Esophagus (tissue), 2 donors: Measurements from ENCODE around the gene PCNT. TPM values are rescaled to one million over a fixed set of nuclear protein-coding genes. Genes with fewer than 3 reads are reported as not detected.
"Not testable (repeated sequence)": the region's sequence is repeated elsewhere in the genome, so short reads cannot be mapped to it uniquely, and the experiment has no call there.

ENCODE experiments used
- H3K27ac ChIP-seq, 2 donors: one replicate each; pipeline ENCODE4 v1.5.1; 2013; ENCODE audit warnings: low read depth in 2 of 2, mild to moderate bottlenecking in 2 of 2, inconsistent platforms in 1 of 2, low read length in 1 of 2, moderate library complexity in 1 of 2
- H3K27me3 ChIP-seq, 2 donors: one replicate each; pipeline ENCODE4 v1.6.1; 2013; ENCODE audit warnings: low read length in 2 of 2, control low read depth in 1 of 2, mild to moderate bottlenecking in 1 of 2; ENCODE audit not compliant: insufficient read depth in 2 of 2, control insufficient read depth in 1 of 2
- H3K36me3 ChIP-seq, 2 donors: one replicate each; pipeline ENCODE4 v1.6.1; 2013; ENCODE audit warnings: low read length in 1 of 2; ENCODE audit not compliant: control insufficient read depth in 2 of 2, insufficient read depth in 2 of 2
- H3K4me1 ChIP-seq, 2 donors: one replicate each; pipeline ENCODE4 v1.6.1; 2013; ENCODE audit warnings: low read length in 1 of 2; ENCODE audit not compliant: control insufficient read depth in 2 of 2, insufficient read depth in 2 of 2
- H3K4me3 ChIP-seq, 2 donors: one replicate each; pipeline ENCODE4 v1.5.1; 2013; ENCODE audit warnings: low read length in 2 of 2, mild to moderate bottlenecking in 2 of 2, low read depth in 1 of 2, moderate library complexity in 1 of 2
- H3K9me3 ChIP-seq, 2 donors: one replicate each; pipeline ENCODE4 v1.6.1; 2013; ENCODE audit warnings: mild to moderate bottlenecking in 2 of 2, low read depth in 1 of 2, low read length in 1 of 2, moderate library complexity in 1 of 2; ENCODE audit not compliant: control insufficient read depth in 2 of 2, insufficient read depth in 1 of 2
- WGBS, 2 donors: extraction: QIAGEN DNeasy Blood & Tissue Kit; methylation state at CpG; one replicate each; pipeline ENCODE4 v1.1.7; 2013; 5-methylcytosine and 5-hydroxymethylcytosine counted together
- polyA plus RNA-seq, 2 donors: library from polyadenylated mRNA; stranded (reverse); fragments of 200-250 nt; gene quantifications; one replicate each; pipeline ENCODE4 v1.2.3, GENCODE V29; 2013
- donor health status: healthy with polysubstance abuse.
- donor health status: Bipolar disorder and iron deficiency.

Gene PCNT
- polyA plus RNA-seq, 2 donors, result 14.1 to 14.9 TPM

DNA sequence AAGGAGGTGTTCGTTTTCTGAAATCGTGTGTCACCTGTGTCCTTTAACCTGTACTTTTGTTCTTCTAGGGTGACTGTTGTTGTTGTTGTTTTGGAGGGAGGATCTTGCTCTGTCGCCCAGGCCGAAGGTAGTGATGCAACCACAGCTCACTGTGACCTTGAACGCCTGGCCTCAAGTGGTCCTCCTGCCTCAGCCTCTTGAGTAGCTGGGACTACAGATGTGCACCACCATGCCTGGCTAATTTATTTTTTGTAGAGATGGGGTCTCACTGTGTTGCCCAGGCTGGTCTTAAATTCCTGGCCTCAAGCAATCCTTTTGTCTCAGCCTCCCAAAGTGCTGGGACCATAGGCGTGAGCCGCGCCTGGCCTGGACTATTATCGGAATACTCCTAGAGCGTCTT, 49.0 kb downstream of the PCNT start:
- not testable (repeated sequence) for H3K4me1 ChIP-seq, H3K9me3 ChIP-seq, H3K27me3 ChIP-seq, H3K27ac ChIP-seq, H3K4me3 ChIP-seq
- peaks cover 9 to 21% of the 10 kb centered on the region in 2 donors for H3K36me3 ChIP-seq
- WGBS, 2 donors, result 92 to 94% methylated on average over 10 of the region's 10 CpGs

DNA sequence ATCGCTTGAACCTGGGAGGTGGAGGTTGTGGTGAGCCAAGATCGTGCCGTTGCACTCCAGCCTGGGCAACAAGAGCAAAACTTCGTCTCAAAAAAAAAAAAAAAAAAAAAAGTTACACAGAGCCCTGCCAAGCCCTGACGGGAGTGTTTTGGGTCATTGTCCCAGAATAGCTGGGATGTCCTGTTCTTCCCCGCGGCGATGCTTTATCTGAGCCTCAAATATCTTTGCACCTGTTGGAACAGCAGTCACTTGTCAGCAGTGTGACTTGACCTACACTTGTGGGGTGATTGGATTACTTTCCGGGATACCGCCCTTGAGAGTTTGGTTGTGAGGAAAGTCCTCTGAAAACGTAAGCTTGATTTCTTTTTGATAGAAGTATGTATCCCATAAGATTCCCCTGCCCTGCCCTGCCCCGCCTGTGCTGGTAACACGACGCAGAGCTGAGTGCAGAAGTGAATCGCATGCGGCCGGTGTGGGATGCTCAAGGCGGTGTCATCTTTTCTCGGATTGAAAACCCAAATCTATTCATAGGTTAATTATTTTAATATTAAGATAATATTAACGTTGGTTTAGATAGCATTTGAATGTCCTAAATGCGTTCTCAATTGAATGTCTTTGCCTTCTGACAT, 50.9 kb downstream of the PCNT start:
- Histone ChIP-seq H3K4me3 (no peak overlapping the region), H3K36me3 (peaks cover 6 to 16% of the 10 kb centered on the region in 2 donors), H3K9me3 (no peaks in the 10 kb centered on the region), H3K27me3 (no peaks in the 10 kb centered on the region), H3K27ac (no peak overlapping the region), H3K4me1 (no peaks in the 10 kb centered on the region)
- 87 to 90% methylated on average over 21 of the region's 21 CpGs for WGBS, 2 donors

DNA sequence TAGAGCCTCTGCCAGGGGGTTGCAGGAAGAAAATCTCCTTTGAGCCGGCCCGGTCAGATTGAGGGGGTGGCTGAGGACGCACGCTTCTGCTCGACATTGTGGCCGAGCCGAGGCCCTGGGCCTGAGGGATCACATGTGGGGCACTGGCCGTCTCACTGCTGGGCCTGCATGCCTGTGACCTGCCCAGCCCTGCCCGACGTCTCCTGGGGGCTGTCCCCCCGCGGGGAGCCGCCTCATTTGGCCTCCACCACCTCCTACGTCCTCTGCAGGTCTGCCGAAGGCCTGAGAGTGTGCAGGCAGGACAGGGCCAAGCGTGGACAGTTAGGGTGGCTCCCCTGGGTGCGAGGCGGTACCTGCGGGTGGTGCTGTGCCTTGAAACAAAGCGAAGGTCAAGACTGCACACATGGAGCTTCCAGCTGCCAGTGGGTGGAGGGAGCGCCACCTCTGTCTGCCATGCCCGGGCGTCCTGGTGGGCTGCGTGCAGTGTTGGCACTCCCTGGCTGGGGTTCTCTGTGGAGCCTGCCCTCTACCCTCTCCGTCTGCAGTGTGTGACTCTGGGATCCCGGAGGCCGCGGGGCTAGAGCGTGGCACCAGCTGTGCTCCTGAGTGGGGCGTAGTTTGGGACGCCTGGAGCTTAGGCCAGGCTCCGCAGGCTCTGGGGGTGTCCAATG, 51.7 kb downstream of the PCNT start:
- WGBS, 2 donors, result 95 to 96% methylated on average over 28 to 32 of the region's 32 CpGs
- Histone ChIP-seq H3K9me3 (no peaks in the 10 kb centered on the region), H3K36me3 (peaks cover 6 to 16% of the 10 kb centered on the region in 2 donors), H3K4me3 (no peak overlapping the region), H3K27ac (no peak overlapping the region), H3K4me1 (peaks cover 0 to 2% of the 10 kb centered on the region in 2 donors), H3K27me3 (no peaks in the 10 kb centered on the region)

DNA sequence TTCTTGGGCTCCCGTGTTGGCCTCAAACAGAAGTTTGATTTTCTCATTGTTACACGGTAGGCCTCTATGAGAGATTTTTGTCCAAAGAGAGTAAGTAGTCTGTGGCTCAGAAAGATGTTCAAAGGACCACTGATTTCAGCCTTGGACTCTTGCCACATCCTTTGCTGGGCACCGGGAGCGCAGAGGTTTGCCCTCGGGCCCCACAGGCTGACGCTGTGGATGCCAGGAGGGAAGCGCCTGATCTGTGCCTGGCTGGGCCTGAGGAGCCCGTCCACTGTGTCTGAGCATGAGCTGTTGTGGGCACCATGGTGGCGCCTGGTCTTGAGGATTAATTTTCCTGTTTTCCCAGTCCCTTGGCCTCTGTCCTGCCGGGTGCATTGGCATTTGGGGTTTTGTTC, 52.3 kb downstream of the PCNT start:
- 82 to 95% methylated on average over 10 of the region's 10 CpGs for WGBS, 2 donors
- no peak overlapping the region for H3K4me3 ChIP-seq
- no peak overlapping the region for H3K27ac ChIP-seq
- peaks cover 0 to 2% of the 10 kb centered on the region in 2 donors for H3K4me1 ChIP-seq
- no peaks in the 10 kb centered on the region for H3K27me3 ChIP-seq
- H3K36me3 ChIP-seq, result peaks cover 6 to 16% of the 10 kb centered on the region in 2 donors
- no peaks in the 10 kb centered on the region for H3K9me3 ChIP-seq

DNA sequence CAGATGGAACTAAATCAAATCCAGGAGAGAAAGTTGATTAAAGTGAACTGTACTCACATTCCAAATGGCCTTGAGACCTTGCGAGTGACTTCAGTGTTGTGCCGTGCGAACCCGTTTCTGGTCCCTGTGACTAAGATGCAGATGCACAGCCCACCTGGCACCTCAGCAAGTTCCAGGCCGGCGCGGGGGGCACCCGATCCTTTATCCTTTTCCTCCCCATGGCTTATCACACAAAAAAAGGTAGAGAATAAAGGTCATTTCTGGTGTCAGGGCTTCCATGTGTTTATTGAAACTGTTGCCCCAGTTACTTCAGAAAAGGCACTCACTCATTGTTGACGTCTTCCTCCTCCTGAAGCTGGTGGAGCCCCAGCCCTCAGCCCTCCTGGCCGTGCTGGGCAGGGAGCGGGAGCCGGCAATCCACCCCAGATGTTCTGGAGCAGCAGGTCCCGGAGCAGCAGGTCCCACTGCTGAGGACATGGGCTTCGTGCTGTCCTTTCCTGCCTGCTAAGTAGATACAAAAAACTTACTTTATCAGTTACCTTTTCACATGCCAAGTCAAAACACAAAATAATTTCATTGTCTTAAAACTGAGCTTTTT, 53.0 kb downstream of the PCNT start:
- Histone ChIP-seq H3K36me3 (peaks cover 4 to 10% of the 10 kb centered on the region in 2 donors), H3K4me1 (peaks cover 0 to 2% of the 10 kb centered on the region in 2 donors), H3K27ac (no peak overlapping the region), H3K27me3 (no peaks in the 10 kb centered on the region), H3K4me3 (no peak overlapping the region), H3K9me3 (no peaks in the 10 kb centered on the region)
- WGBS, 2 donors, result 82 to 89% methylated on average over 14 of the region's 14 CpGs

DNA sequence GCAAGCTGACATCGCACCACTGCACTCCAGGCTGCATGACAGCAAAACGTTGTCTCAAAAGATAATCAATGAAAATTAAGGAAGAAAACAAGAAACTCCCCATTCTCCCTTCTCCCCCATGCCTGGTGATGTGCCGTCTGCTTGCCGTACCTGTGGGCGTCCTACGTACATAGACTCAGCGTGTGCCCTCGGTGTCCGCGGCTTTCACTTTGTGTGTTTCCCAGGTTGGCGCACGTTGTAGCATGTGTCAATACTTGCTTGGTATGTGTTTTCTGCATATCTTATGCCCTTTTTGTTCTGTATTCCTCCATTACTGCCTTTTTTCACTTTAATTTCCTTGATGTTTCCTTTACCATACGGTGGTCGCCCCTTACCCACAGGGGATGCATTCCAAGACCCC, 53.8 kb downstream of the PCNT start:
- H3K9me3 ChIP-seq, result peaks cover 0 to 7% of the 10 kb centered on the region in 2 donors
- no peak overlapping the region for H3K27ac ChIP-seq
- 59 to 77% methylated on average over 14 of the region's 14 CpGs for WGBS, 2 donors
- H3K27me3 ChIP-seq, result no peaks in the 10 kb centered on the region
- H3K36me3 ChIP-seq, result peaks cover 4 to 12% of the 10 kb centered on the region in 2 donors
- peaks cover 0 to 2% of the 10 kb centered on the region in 2 donors for H3K4me1 ChIP-seq
- no peak overlapping the region for H3K4me3 ChIP-seq

DNA sequence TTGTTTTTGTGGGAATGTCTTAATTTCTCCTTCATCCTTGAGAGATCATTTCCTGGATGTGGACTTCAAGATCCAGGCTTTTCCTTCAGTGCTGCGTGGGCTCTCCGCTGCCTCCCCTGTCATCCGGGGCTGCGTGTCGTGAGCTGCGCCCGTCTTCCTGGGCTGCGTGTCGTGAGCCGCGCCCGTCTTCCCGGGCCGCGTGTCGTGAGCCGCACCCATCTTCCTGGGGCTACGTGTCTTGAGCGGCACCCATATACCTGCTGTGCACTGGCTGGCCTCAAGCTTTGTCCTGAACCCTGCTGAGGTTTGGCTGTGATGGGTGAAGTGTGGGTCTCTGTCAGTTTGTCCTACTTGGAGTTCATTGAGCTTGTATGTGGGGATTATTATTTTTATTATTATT, 55.1 kb downstream of the PCNT start:
- peaks cover 4 to 14% of the 10 kb centered on the region in 2 donors for H3K36me3 ChIP-seq
- 87% methylated on average over 19 of the region's 19 CpGs for WGBS, 2 donors
- peaks cover 0 to 2% of the 10 kb centered on the region in 2 donors for H3K4me1 ChIP-seq
- H3K27me3 ChIP-seq, result no peaks in the 10 kb centered on the region
- peaks cover 0 to 7% of the 10 kb centered on the region in 2 donors for H3K9me3 ChIP-seq
- H3K27ac ChIP-seq, result peak overlapping the region in 1 of 2 donors; percentile 38
- H3K4me3 ChIP-seq, result no peak overlapping the region

DNA sequence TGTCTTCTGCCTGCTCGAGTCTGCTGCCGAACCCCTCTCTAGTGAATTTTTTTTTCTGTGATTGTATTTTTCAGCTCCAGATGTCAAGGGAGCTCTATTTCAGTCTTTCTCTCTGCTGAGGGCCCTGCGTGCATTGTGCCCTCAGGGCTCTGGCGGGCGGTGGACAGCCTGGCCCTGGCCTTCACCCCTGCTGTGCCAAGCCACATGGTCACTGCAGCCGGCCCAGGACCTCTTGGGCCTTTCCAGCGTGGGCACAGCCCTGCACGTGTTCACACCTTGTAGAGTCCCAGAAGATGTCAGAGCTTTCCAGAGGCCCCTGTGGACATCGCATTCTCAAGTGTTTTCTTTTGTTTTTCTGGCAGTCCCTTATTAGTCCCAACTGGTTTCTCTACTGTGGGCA, 55.7 kb downstream of the PCNT start:
- Histone ChIP-seq H3K36me3 (peaks cover 7 to 19% of the 10 kb centered on the region in 2 donors), H3K4me1 (peaks cover 0 to 2% of the 10 kb centered on the region in 2 donors), H3K27ac (peak overlapping the region in 1 of 2 donors; percentile 33), H3K9me3 (peaks cover 0 to 7% of the 10 kb centered on the region in 2 donors), H3K27me3 (no peaks in the 10 kb centered on the region), H3K4me3 (no peak overlapping the region)
- 94 to 96% methylated on average over 9 of the region's 9 CpGs for WGBS, 2 donors

DNA sequence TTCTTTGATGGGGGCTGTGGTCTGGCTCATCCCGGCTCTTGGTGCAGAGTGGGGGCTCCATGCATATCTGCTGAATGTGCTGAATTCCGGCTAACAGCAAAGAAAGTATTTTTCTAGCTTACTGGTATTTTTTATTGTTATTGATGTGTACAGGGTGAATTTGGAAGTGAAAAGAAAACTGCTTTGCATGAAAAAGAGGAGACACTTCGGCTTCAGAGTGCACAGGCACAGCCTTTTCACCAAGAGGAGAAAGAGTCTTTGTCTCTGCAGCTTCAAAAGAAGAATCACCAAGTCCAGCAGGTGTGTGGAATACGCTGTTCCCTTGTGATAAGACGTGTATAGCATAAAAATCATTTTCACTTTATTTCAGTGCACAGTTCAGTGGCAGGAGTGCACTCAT, 57.6 kb downstream of the PCNT start:
- H3K36me3 ChIP-seq, result peaks cover 11 to 25% of the 10 kb centered on the region in 2 donors
- 95 to 96% methylated on average over 5 of the region's 5 CpGs for WGBS, 2 donors
- H3K4me1 ChIP-seq, result peaks cover 0 to 2% of the 10 kb centered on the region in 2 donors
- H3K4me3 ChIP-seq, result no peak overlapping the region
- H3K27me3 ChIP-seq, result no peaks in the 10 kb centered on the region
- peaks cover 0 to 7% of the 10 kb centered on the region in 2 donors for H3K9me3 ChIP-seq
- H3K27ac ChIP-seq, result no peak overlapping the region
